HG03280 (cell line): ENCODE data around the gene SLC23A3.

ENCODE experiments used
- ATAC-seq: cut with Tn5 transposase; IDR thresholded peaks from one replicate; pipeline ENCODE4 v1.9.1; 2021; ENCODE audit warnings: mild to moderate bottlenecking, moderate library complexity; ENCODE audit not compliant: unreplicated experiment

Gene SLC23A3

GRCh38 chr2:219176818-219177551 is 7.2 kb upstream of the SLC23A3 start, which contains the start of gene CNPPD1:
Gene CNPPD1, minus strand, starts transcription at chr2:219176925. Its CDS starts 97 bp downstream, at chr2:219176828.
- peak; percentile 70 for ATAC-seq

GRCh38 chr2:219175928-219176817 is 6.3 kb upstream of the SLC23A3 start:
- ATAC-seq: peak; percentile 11

- no peak for ATAC-seq
These were observed 5.7 kb upstream of the SLC23A3 start for GRCh38 chr2:219175486-219175885.

- ATAC-seq: no peak
These were observed 5.0 kb upstream of the SLC23A3 start for GRCh38 chr2:219174801-219175200.

GRCh38 chr2:219174146-219174545 is 4.3 kb upstream of the SLC23A3 start:
- no peak for ATAC-seq

GRCh38 chr2:219173176-219173575 is 3.3 kb upstream of the SLC23A3 start:
- no peak for ATAC-seq

- ATAC-seq: no peak
These were observed 2.7 kb upstream of the SLC23A3 start for GRCh38 chr2:219172231-219173154.

GRCh38 chr2:219171231-219171651 is 1.4 kb upstream of the SLC23A3 start:
- ATAC-seq: no peak

- ATAC-seq: no peak
These were observed 897 bp downstream of the SLC23A3 start for GRCh38 chr2:219168932-219169331.

- no peak for ATAC-seq
These were observed 1.3 kb downstream of the SLC23A3 start for GRCh38 chr2:219168526-219168925.

GRCh38 chr2:219167997-219168396 is 1.8 kb downstream of the SLC23A3 start:
- ATAC-seq: no peak

- ATAC-seq: no peak
These were observed 4.5 kb downstream of the SLC23A3 start for GRCh38 chr2:219165058-219165911.

- no peak for ATAC-seq
These were observed 6.7 kb downstream of the SLC23A3 start for GRCh38 chr2:219163156-219163555.

- ATAC-seq: no peak
These were observed 8.7 kb downstream of the SLC23A3 start for GRCh38 chr2:219161097-219161496.

GRCh38 chr2:219160186-219161017 is 9.4 kb downstream of the SLC23A3 start, which contains the start of gene NHEJ1:
Gene NHEJ1, minus strand, starts transcription at chr2:219160815. Its CDS starts 2,453 bp downstream, at chr2:219158362.
- peak; percentile 86 for ATAC-seq

GRCh38 chr2:219159771-219160185 is 10.1 kb downstream of the SLC23A3 start:
- ATAC-seq: no peak

GRCh38 chr2:219158586-219158985 is 11.2 kb downstream of the SLC23A3 start:
- ATAC-seq: no peak

- ATAC-seq: no peak
These were observed 11.8 kb downstream of the SLC23A3 start for GRCh38 chr2:219158025-219158424.

- ATAC-seq: no peak
These were observed 12.4 kb downstream of the SLC23A3 start for GRCh38 chr2:219157396-219157795.
